T-helper 1 cell treated with Interleukin-12 subunit alpha and Interleukin-12 subunit beta and Interleukin-4 antibody, amounts not matched to agents 30 ng/mL and 1 ng/mL, for 36 hours (primary cell): Measurements from ENCODE around the gene FAM241A. TPM values are rescaled to one million over a fixed set of nuclear protein-coding genes. Genes with fewer than 3 reads are reported as not detected.
"Not testable (repeated sequence)": the region's sequence is repeated elsewhere in the genome, so short reads cannot be mapped to it uniquely, and the experiment has no call there.

ENCODE experiments used
- intact Hi-C: fragments of 100-400 bp; cut with micrococcal nuclease; formaldehyde crosslinking; loops from one replicate; pipeline ENCODE4 v1.15.1; 2024
- total RNA-seq: library from RNA; stranded (reverse); gene quantifications from 2 replicates; pipeline ENCODE4 v1.2.3, GENCODE V29; 2022

FAM241A gene
- total RNA-seq, 1 donor from 2014 or later, result 2.2 TPM

- intact Hi-C loops, result not testable (repeated sequence)
Observed at GRCh38 chr4:112208137-112209095, 63.2 kb downstream of the FAM241A start.

- intact Hi-C loops, result loop anchor here (5.0 kb wide), 1 partner anchor 557 kb away; no protein-coding TSS in a partner anchor
Observed at GRCh38 chr4:112210777-112211176, 65.5 kb downstream of the FAM241A start.

GRCh38 chr4:112213091-112213490 lies 67.8 kb downstream of the FAM241A start:
- intact Hi-C loops, result loop anchor here (5.0 kb wide), 1 partner anchor 554 kb away; no protein-coding TSS in a partner anchor

GRCh38 chr4:112213856-112214255 lies 68.6 kb downstream of the FAM241A start:
- intact Hi-C loops, result loop anchor here (1.0 to 5.0 kb wide), 6 partner anchors 17 to 553 kb away; partner anchors contain the start of gene AP1AR

GRCh38 chr4:112214390-112215264 lies 69.4 kb downstream of the FAM241A start:
- intact Hi-C loops, result loop anchor here (1.0 to 5.0 kb wide), 6 partner anchors 17 to 553 kb away; partner anchors contain the start of gene AP1AR

- intact Hi-C loops, result no loop called here
Observed at GRCh38 chr4:112219826-112220366, 74.6 kb downstream of the FAM241A start.

GRCh38 chr4:112222219-112222955 lies 77.1 kb downstream of the FAM241A start:
- intact Hi-C loops, result no loop called here

- intact Hi-C loops, result no loop called here
Observed at GRCh38 chr4:112225157-112225556, 79.9 kb downstream of the FAM241A start.

- intact Hi-C loops, result loop anchor here (1.0 to 10.0 kb wide), 13 partner anchors 17 to 1531 kb away; partner anchors contain the start of genes ALPK1, CAMK2D, FAM241A and LARP7
Observed at GRCh38 chr4:112230879-112231778, 85.9 kb downstream of the FAM241A start.

GRCh38 chr4:112231779-112232713 lies 86.8 kb downstream of the FAM241A start, which contains the start of gene AP1AR:
AP1AR (plus strand) TSS chr4:112231787; CDS start chr4:112232092, 305 bp downstream.
- intact Hi-C loops, result loop anchor here (1.0 to 10.0 kb wide), 14 partner anchors 18 to 1530 kb away; partner anchors contain the start of genes ALPK1, CAMK2D, FAM241A and LARP7

GRCh38 chr4:112234952-112235609 lies 89.8 kb downstream of the FAM241A start:
- intact Hi-C loops, result loop anchor here (1.0 to 10.0 kb wide), 7 partner anchors 21 to 1527 kb away; partner anchors contain the start of gene CAMK2D

GRCh38 chr4:112236040-112236439 lies 90.8 kb downstream of the FAM241A start:
- intact Hi-C loops, result loop anchor here (10.0 kb wide), 1 partner anchor 529 kb away; no protein-coding TSS in a partner anchor

- intact Hi-C loops, result loop anchor here (10.0 kb wide), 1 partner anchor 526 kb away; no protein-coding TSS in a partner anchor
Observed at GRCh38 chr4:112238833-112239232, 93.6 kb downstream of the FAM241A start.
